Measurements from ENCODE around the gene OR51D1. TPM values are rescaled to one million over a fixed set of nuclear protein-coding genes. Genes with fewer than 3 reads are reported as not detected.
A peak's percentile ranks its signal among the peaks of the same experiment; 100 is the strongest.

The OR51D1 gene
- total RNA-seq, 1 donor from 2014 or later: not detected

DNA sequence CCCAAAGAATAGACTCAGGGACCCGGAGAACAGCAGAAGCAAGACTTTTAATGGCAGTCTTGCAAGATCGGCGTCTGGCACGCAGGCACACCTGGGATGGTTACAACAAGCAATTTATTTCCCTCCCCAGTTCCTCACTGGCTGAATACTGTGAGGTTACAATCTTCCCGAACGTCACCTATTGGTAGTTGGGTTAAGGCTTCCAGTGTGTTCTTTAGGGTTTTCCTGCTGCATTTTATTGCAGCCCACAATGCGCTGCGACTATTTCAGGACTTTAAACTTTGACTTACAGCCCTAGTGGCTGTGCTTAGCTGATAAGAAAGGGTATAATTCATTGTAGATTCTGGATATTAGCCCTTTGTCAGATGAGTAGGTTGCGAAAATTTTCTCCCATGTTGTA, 17.8 kb upstream of the OR51D1 start:
- Histone ChIP-seq H3K27me3 (ENCODE audit: control insufficient read depth, insufficient read depth, low read length) (no peaks in the 10 kb centered on the region), H3K4me3 (ENCODE audit: low read depth, low read length) (no peak overlapping the region), H3K36me3 (ENCODE audit: control insufficient read depth, insufficient read depth, low read length) (no peaks in the 10 kb centered on the region)
- TF ChIP-seq, protein P1, sequence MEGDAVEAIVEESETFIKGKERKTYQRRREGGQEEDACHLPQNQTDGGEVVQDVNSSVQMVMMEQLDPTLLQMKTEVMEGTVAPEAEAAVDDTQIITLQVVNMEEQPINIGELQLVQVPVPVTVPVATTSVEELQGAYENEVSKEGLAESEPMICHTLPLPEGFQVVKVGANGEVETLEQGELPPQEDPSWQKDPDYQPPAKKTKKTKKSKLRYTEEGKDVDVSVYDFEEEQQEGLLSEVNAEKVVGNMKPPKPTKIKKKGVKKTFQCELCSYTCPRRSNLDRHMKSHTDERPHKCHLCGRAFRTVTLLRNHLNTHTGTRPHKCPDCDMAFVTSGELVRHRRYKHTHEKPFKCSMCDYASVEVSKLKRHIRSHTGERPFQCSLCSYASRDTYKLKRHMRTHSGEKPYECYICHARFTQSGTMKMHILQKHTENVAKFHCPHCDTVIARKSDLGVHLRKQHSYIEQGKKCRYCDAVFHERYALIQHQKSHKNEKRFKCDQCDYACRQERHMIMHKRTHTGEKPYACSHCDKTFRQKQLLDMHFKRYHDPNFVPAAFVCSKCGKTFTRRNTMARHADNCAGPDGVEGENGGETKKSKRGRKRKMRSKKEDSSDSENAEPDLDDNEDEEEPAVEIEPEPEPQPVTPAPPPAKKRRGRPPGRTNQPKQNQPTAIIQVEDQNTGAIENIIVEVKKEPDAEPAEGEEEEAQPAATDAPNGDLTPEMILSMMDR (IDR thresholded peaks at IDR 0.05; ENCODE audit: insufficient read depth, low read length, poor library complexity, severe bottlenecking): no peak
- DNase-seq (ENCODE audit: low read depth): no peak

- TF ChIP-seq, protein P1 (IDR thresholded peaks at IDR 0.05; ENCODE audit: insufficient read depth, low read length, poor library complexity, severe bottlenecking): peak; percentile 67
- Histone ChIP-seq H3K4me3 (ENCODE audit: low read depth, low read length) (no peak overlapping the region), H3K36me3 (ENCODE audit: control insufficient read depth, insufficient read depth, low read length) (no peaks in the 10 kb centered on the region), H3K27me3 (ENCODE audit: control insufficient read depth, insufficient read depth, low read length) (no peaks in the 10 kb centered on the region)
- peak; percentile 5 for DNase-seq (ENCODE audit: low read depth)
Measured at GRCh38 chr11:4626207-4627099, 10.8 kb upstream of the OR51D1 start.

DNA sequence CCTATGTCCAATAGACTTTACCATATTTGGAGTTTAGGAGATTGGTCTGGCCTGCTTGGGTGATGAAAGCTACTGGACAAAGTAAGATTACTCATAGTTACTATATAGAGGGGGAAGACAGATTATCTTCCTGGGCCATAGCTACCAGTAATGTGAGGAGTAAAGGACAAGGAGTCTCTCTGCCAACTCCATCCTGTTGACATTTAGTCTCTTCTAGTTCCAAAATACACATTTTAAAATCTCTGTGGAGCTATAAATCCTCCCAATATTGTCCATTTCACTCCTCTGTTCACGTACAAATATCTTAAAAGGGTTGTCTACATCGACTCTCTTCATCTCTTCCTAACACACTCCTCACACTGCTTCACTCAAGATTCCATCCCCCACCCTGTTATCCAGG, 1.1 kb upstream of the OR51D1 start:
- H3K36me3 ChIP-seq (ENCODE audit: control insufficient read depth, insufficient read depth, low read length): no peaks in the 10 kb centered on the region
- H3K27me3 ChIP-seq (ENCODE audit: control insufficient read depth, insufficient read depth, low read length): no peaks in the 10 kb centered on the region
- DNase-seq (ENCODE audit: low read depth): no peak
- no peak overlapping the region for H3K4me3 ChIP-seq (ENCODE audit: low read depth, low read length)
- TF ChIP-seq, protein P1 (IDR thresholded peaks at IDR 0.05; ENCODE audit: insufficient read depth, low read length, poor library complexity, severe bottlenecking): no peak

GRCh38 chr11:4637662-4638047, 378 bp downstream of the OR51D1 start:
- H3K4me3 ChIP-seq (ENCODE audit: low read depth, low read length): no peak overlapping the region
- TF ChIP-seq, protein P1 (IDR thresholded peaks at IDR 0.05; ENCODE audit: insufficient read depth, low read length, poor library complexity, severe bottlenecking): no peak
- no peak for DNase-seq (ENCODE audit: low read depth)
- H3K27me3 ChIP-seq (ENCODE audit: control insufficient read depth, insufficient read depth, low read length): no peaks in the 10 kb centered on the region
- no peaks in the 10 kb centered on the region for H3K36me3 ChIP-seq (ENCODE audit: control insufficient read depth, insufficient read depth, low read length)

- no peak for DNase-seq (ENCODE audit: low read depth)
- Histone ChIP-seq H3K4me3 (ENCODE audit: low read depth, low read length) (no peak overlapping the region), H3K36me3 (ENCODE audit: control insufficient read depth, insufficient read depth, low read length) (no peaks in the 10 kb centered on the region), H3K27me3 (ENCODE audit: control insufficient read depth, insufficient read depth, low read length) (no peaks in the 10 kb centered on the region)
- TF ChIP-seq, protein P1 (IDR thresholded peaks at IDR 0.05; ENCODE audit: insufficient read depth, low read length, poor library complexity, severe bottlenecking): no peak
Measured at GRCh38 chr11:4639931-4640330, 2.7 kb downstream of the OR51D1 start.

DNA sequence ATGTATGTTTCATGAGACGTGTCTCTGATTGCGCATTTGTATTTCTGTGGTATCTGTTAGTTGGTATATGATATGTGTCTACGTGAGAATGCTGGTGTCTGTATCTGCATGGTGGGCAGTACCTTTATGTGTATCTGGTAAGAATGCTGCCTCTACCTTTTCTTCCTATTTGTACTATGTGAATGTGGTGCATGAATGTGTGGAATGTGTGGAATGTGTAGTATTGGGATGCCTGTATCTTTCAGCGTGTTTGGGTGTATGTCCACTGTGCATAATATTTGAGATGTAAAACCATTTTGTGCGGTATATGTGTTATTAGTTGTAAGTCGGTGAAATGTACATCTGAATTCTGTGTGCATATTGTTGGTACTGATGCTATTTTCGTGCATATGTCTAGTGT, 4.2 kb downstream of the OR51D1 start:
- no peaks in the 10 kb centered on the region for H3K27me3 ChIP-seq (ENCODE audit: control insufficient read depth, insufficient read depth, low read length)
- DNase-seq (ENCODE audit: low read depth): no peak
- TF ChIP-seq, protein P1 (IDR thresholded peaks at IDR 0.05; ENCODE audit: insufficient read depth, low read length, poor library complexity, severe bottlenecking): no peak
- no peaks in the 10 kb centered on the region for H3K36me3 ChIP-seq (ENCODE audit: control insufficient read depth, insufficient read depth, low read length)
- no peak overlapping the region for H3K4me3 ChIP-seq (ENCODE audit: low read depth, low read length)
